ENCODE results near the gene CTRB2.
"Not testable (repeated sequence)": the region's sequence is repeated elsewhere in the genome, so short reads cannot be mapped to it uniquely, and the experiment has no call there.

Gene CTRB2

GRCh38 chr16:75216127-75216526 is 9.2 kb upstream of the CTRB2 start:
- Histone ChIP-seq H3K36me3 (ENCODE audit: insufficient read depth, low read length) (no peaks in the 10 kb centered on the region), H2AFZ (ENCODE audit: low read length, unreplicated experiment) (no peak overlapping the region), H3K4me3 (ENCODE audit: low read depth, low read length) (no peak overlapping the region), H3K4me1 (ENCODE audit: control insufficient read depth, insufficient read depth, low read length, unreplicated experiment) (peaks cover 3% of the 10 kb centered on the region), H3K79me2 (ENCODE audit: control insufficient read depth, insufficient read depth, low read length, unreplicated experiment) (no peaks in the 10 kb centered on the region), H3K27ac (ENCODE audit: low read depth, low read length) (no peak overlapping the region), H3K27me3 (ENCODE audit: insufficient read depth, low read length) (no peaks in the 10 kb centered on the region)

- H3K4me3 ChIP-seq (ENCODE audit: low read depth, low read length); H2AFZ ChIP-seq (ENCODE audit: low read length, unreplicated experiment); H3K27me3 ChIP-seq (ENCODE audit: insufficient read depth, low read length); H3K27ac ChIP-seq (ENCODE audit: low read depth, low read length); H3K79me2 ChIP-seq (ENCODE audit: control insufficient read depth, insufficient read depth, low read length, unreplicated experiment); H3K4me1 ChIP-seq (ENCODE audit: control insufficient read depth, insufficient read depth, low read length, unreplicated experiment); H3K36me3 ChIP-seq (ENCODE audit: insufficient read depth, low read length): not testable (repeated sequence)
Measured at GRCh38 chr16:75211286-75211685, 4.3 kb upstream of the CTRB2 start.

GRCh38 chr16:75209944-75210343 is 3.0 kb upstream of the CTRB2 start:
- H3K4me1 ChIP-seq (ENCODE audit: control insufficient read depth, insufficient read depth, low read length, unreplicated experiment) = no peaks in the 10 kb centered on the region
- no peak overlapping the region for H3K4me3 ChIP-seq (ENCODE audit: low read depth, low read length)
- H3K27me3 ChIP-seq (ENCODE audit: insufficient read depth, low read length) = no peaks in the 10 kb centered on the region
- no peaks in the 10 kb centered on the region for H3K79me2 ChIP-seq (ENCODE audit: control insufficient read depth, insufficient read depth, low read length, unreplicated experiment)
- no peaks in the 10 kb centered on the region for H3K36me3 ChIP-seq (ENCODE audit: insufficient read depth, low read length)
- no peak overlapping the region for H3K27ac ChIP-seq (ENCODE audit: low read depth, low read length)
- H2AFZ ChIP-seq (ENCODE audit: low read length, unreplicated experiment) = no peak overlapping the region

- not testable (repeated sequence) for H3K36me3 ChIP-seq (ENCODE audit: insufficient read depth, low read length); H3K4me3 ChIP-seq (ENCODE audit: low read depth, low read length); H3K27me3 ChIP-seq (ENCODE audit: insufficient read depth, low read length); H3K79me2 ChIP-seq (ENCODE audit: control insufficient read depth, insufficient read depth, low read length, unreplicated experiment); H3K4me1 ChIP-seq (ENCODE audit: control insufficient read depth, insufficient read depth, low read length, unreplicated experiment); H2AFZ ChIP-seq (ENCODE audit: low read length, unreplicated experiment); H3K27ac ChIP-seq (ENCODE audit: low read depth, low read length)
Measured at GRCh38 chr16:75209514-75209913, 2.6 kb upstream of the CTRB2 start.

GRCh38 chr16:75208861-75209505 is 2.0 kb upstream of the CTRB2 start:
- H3K79me2 ChIP-seq (ENCODE audit: control insufficient read depth, insufficient read depth, low read length, unreplicated experiment) = no peaks in the 10 kb centered on the region
- H2AFZ ChIP-seq (ENCODE audit: low read length, unreplicated experiment) = no peak overlapping the region
- no peaks in the 10 kb centered on the region for H3K36me3 ChIP-seq (ENCODE audit: insufficient read depth, low read length)
- H3K27me3 ChIP-seq (ENCODE audit: insufficient read depth, low read length) = no peaks in the 10 kb centered on the region
- H3K27ac ChIP-seq (ENCODE audit: low read depth, low read length) = no peak overlapping the region
- no peak overlapping the region for H3K4me3 ChIP-seq (ENCODE audit: low read depth, low read length)
- no peaks in the 10 kb centered on the region for H3K4me1 ChIP-seq (ENCODE audit: control insufficient read depth, insufficient read depth, low read length, unreplicated experiment)

- Histone ChIP-seq H3K36me3 (ENCODE audit: insufficient read depth, low read length) (no peaks in the 10 kb centered on the region), H3K4me3 (ENCODE audit: low read depth, low read length) (no peak overlapping the region), H3K27me3 (ENCODE audit: insufficient read depth, low read length) (no peaks in the 10 kb centered on the region), H3K4me1 (ENCODE audit: control insufficient read depth, insufficient read depth, low read length, unreplicated experiment) (no peaks in the 10 kb centered on the region), H2AFZ (ENCODE audit: low read length, unreplicated experiment) (no peak overlapping the region), H3K27ac (ENCODE audit: low read depth, low read length) (no peak overlapping the region), H3K79me2 (ENCODE audit: control insufficient read depth, insufficient read depth, low read length, unreplicated experiment) (no peaks in the 10 kb centered on the region)
Measured at GRCh38 chr16:75208242-75208825, 1.4 kb upstream of the CTRB2 start.

GRCh38 chr16:75207831-75208230 is 870 bp upstream of the CTRB2 start:
- Histone ChIP-seq H3K27me3 (ENCODE audit: insufficient read depth, low read length) (no peaks in the 10 kb centered on the region), H3K4me1 (ENCODE audit: control insufficient read depth, insufficient read depth, low read length, unreplicated experiment) (no peaks in the 10 kb centered on the region), H3K4me3 (ENCODE audit: low read depth, low read length) (no peak overlapping the region), H2AFZ (ENCODE audit: low read length, unreplicated experiment) (no peak overlapping the region), H3K27ac (ENCODE audit: low read depth, low read length) (no peak overlapping the region), H3K36me3 (ENCODE audit: insufficient read depth, low read length) (no peaks in the 10 kb centered on the region), H3K79me2 (ENCODE audit: control insufficient read depth, insufficient read depth, low read length, unreplicated experiment) (no peaks in the 10 kb centered on the region)

- H2AFZ ChIP-seq (ENCODE audit: low read length, unreplicated experiment); H3K4me1 ChIP-seq (ENCODE audit: control insufficient read depth, insufficient read depth, low read length, unreplicated experiment); H3K79me2 ChIP-seq (ENCODE audit: control insufficient read depth, insufficient read depth, low read length, unreplicated experiment); H3K36me3 ChIP-seq (ENCODE audit: insufficient read depth, low read length); H3K27ac ChIP-seq (ENCODE audit: low read depth, low read length); H3K27me3 ChIP-seq (ENCODE audit: insufficient read depth, low read length); H3K4me3 ChIP-seq (ENCODE audit: low read depth, low read length): not testable (repeated sequence)
Measured at GRCh38 chr16:75205961-75206748, 806 bp downstream of the CTRB2 start.

GRCh38 chr16:75205438-75205837 is 1.5 kb downstream of the CTRB2 start:
- not testable (repeated sequence) for H3K27ac ChIP-seq (ENCODE audit: low read depth, low read length); H3K4me1 ChIP-seq (ENCODE audit: control insufficient read depth, insufficient read depth, low read length, unreplicated experiment); H3K27me3 ChIP-seq (ENCODE audit: insufficient read depth, low read length); H3K4me3 ChIP-seq (ENCODE audit: low read depth, low read length); H3K79me2 ChIP-seq (ENCODE audit: control insufficient read depth, insufficient read depth, low read length, unreplicated experiment); H3K36me3 ChIP-seq (ENCODE audit: insufficient read depth, low read length); H2AFZ ChIP-seq (ENCODE audit: low read length, unreplicated experiment)

- not testable (repeated sequence) for H3K27me3 ChIP-seq (ENCODE audit: insufficient read depth, low read length)
Measured at GRCh38 chr16:75204905-75205304, 2.1 kb downstream of the CTRB2 start.

GRCh38 chr16:75204410-75204758 is 2.6 kb downstream of the CTRB2 start:
- no peaks in the 10 kb centered on the region for H3K27me3 ChIP-seq (ENCODE audit: insufficient read depth, low read length)
- no peak overlapping the region for H3K4me3 ChIP-seq (ENCODE audit: low read depth, low read length)

More at GRCh38 chr16:75204905-75205304, 2.1 kb downstream of the CTRB2 start:
- not testable (repeated sequence) for H3K4me3 ChIP-seq (ENCODE audit: low read depth, low read length); H3K27ac ChIP-seq (ENCODE audit: low read depth, low read length); H2AFZ ChIP-seq (ENCODE audit: low read length, unreplicated experiment); H3K36me3 ChIP-seq (ENCODE audit: insufficient read depth, low read length); H3K4me1 ChIP-seq (ENCODE audit: control insufficient read depth, insufficient read depth, low read length, unreplicated experiment); H3K79me2 ChIP-seq (ENCODE audit: control insufficient read depth, insufficient read depth, low read length, unreplicated experiment)

More at GRCh38 chr16:75204410-75204758, 2.6 kb downstream of the CTRB2 start:
- H3K79me2 ChIP-seq (ENCODE audit: control insufficient read depth, insufficient read depth, low read length, unreplicated experiment) = no peaks in the 10 kb centered on the region
- no peaks in the 10 kb centered on the region for H3K4me1 ChIP-seq (ENCODE audit: control insufficient read depth, insufficient read depth, low read length, unreplicated experiment)
- no peaks in the 10 kb centered on the region for H3K36me3 ChIP-seq (ENCODE audit: insufficient read depth, low read length)
- H2AFZ ChIP-seq (ENCODE audit: low read length, unreplicated experiment) = no peak overlapping the region
- H3K27ac ChIP-seq (ENCODE audit: low read depth, low read length) = no peak overlapping the region

All from ACC112 (cell line).